DMS53 treated with DMSO at 0.1 percent for 48 hours (cell line): ENCODE data around the gene CLEC11A.

Source experiments
- DNase-seq: peaks from one replicate; lab custom pipeline; 2025; ENCODE audit not compliant: unreplicated experiment; lab: John Stamatoyannopoulos, UW

CLEC11A gene

DNA sequence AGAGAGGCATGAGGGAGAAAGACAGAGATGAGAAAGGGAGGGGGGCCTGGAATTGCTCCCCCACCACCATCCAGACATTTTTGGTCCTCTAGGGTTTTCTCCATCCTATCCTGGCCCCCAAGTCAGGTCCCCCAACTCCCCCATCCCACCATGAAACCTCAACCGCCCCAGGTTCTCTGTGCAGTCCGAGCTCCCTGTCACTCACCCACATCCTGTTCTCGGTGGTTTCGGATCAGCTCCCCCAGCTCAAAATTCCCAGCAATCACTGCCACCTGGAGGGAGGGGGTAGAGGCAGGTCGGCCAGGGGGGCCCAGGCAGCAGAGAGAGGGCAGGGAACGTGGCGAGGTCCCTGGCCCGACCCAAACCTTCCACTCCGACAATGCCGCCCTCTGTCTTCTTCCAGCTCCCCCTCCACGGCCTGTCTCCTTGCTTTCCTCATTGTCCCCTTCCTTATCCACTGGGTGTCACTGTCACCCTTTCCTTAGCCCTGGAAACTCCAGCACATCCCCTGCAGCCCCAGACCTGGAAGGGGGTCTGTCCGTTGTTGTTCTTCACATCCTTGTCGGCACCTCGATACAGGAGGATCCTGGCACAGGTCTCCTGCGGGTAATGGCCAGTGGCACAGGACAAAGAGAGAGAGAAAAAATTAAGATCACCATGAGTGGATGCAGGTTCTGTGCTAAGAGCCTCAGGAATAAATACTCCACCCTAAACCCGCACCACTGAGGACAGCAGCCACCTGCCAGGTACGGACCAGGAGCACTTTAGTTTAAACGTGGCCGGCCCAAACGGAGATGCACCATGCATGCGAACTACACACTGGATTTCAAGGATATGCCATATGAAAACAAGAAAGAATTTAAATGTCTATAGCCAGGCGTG is 19.0 kb upstream of the CLEC11A start:
- no peak for DNase-seq

DNA sequence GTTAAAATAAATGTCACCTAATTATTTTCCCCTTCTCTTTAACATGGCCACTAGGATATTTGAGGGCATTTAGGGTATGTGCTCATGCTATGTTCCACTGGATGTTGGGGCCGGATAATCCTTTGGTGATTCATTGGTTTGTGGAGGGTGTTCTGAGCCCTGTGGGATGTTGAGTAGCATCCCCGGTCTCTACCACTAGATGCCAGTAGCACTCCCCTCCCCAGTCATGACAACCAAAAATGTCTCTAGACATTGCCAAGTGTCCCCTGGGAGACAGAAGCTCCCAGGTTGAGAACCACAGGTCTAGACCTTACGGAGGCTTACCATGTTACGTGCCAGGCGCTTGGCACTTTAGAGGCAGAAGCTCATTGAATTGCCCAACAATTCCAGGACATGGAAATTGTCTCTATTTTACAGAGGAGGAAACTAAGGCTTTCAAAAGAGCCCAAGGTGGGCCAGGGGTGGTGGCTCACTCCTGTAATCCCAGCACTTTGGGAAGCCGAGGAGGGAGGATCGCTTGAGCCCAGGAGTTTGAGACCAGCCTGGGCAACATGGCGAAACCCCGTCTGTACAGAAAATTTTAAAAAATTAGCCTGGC is 17.6 kb upstream of the CLEC11A start:
- no peak for DNase-seq

- no peak for DNase-seq
Observed at GRCh38 chr19:50706387-50706786, 16.8 kb upstream of the CLEC11A start.

DNA sequence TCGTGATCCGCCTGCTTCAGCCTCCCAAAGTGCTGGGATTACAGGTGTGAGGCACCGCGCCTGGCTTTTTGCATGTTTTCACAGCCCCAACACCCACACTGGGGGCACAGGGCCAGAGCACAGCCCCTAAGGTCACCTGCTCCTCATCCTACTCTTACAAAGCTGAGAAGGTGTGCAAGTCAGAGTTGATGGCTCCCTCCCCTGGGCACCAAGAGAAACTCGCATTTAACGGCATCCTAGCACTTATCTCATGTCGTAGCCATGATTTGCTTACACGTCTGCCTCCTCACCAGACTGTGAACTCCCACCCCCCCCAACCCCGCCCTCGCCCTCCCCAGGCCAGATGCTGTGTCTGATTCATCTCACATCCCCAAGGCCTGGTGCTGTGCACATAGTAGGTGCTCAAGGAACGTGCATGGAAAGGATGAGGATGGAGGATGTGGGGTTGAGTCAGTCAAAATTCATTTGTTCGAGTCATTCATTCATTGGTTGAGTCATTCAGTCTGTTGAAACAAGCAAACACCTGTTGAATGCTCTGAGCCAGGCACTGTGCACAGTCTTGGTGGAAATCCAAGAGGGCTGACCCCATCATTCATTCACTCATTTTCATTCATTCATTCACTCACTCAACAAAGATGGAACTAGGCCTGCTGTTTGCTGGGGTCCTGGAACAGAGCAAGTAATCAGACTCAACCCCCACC is 14.8 kb upstream of the CLEC11A start:
- no peak for DNase-seq

- DNase-seq, result no peak
Observed at GRCh38 chr19:50710094-50710493, 13.1 kb upstream of the CLEC11A start.

- DNase-seq, result no peak
Observed at GRCh38 chr19:50710612-50711011, 12.6 kb upstream of the CLEC11A start.

GRCh38 chr19:50711196-50711595 is 12.0 kb upstream of the CLEC11A start:
- no peak for DNase-seq

DNA sequence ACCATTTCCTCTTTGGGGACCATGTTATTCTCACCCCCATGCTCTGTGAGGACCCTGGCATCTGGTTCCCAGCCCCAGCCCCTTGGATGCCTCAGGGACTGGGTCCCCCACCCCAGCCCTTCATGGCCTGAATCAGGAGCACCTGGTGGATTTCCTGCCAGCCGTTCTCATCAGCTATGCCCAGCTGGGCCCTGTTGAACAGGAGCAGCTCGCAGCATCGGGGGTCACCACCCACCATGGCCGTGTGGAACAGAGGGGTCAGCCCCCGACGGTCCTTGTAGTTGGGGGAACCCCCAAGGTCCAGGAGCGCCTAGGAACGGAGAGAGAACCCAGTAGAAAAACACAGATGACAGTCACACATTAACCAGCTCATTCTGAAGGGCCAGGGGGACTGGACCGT is 11.4 kb upstream of the CLEC11A start:
- no peak for DNase-seq

DNA sequence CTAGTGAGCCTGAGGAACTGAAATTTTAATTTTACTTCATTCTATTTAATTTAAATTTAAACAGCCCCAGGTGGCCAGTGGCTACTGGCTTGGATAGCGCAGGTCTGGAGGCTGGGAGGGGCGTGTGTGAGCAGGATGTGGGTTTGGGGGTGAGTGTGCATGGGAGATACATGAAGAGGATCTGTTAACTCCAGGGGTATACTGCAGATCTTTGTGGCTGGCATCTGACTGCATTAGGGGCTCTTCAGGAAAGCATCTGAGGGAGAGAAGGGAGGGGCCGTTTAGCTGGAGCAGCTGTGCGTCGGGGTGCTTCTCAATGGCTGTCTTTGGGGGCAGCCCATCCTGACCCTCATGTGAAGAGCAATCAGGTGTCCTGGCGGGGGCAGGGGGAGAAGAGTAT is 10.3 kb upstream of the CLEC11A start:
- DNase-seq, result no peak

DNA sequence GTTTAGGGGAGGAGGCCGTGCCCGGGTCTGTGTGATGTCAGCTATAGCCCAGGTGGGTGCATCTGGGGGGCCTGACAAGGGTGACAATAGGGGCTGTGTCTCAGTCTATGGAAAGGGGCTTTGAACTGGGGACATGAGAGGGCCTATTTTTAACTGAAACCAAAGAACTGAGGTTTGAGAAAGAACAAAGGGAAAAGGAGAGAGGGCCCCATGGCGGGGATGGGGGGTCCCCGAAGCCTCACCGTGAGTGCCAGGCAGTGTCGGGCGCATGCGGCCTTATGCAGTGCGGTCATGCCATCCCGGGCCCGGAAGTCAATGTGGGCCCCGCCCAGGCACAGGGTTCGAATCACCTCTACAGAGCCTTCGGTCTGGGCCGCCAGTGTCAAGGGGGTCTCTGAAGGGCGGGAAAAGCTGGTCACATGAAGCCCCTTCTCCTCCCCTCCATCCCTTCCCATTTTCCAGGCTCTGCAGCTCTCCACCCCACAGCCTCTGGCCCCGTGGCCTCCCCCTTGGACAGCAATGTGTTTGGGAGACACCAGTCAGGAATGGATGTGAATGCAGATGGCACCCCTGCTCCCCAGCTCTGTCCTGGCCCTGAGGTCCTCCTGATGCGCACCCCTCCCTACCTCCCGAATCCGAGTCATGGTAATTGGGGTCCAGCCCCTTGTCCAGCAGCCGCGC is 9.5 kb upstream of the CLEC11A start:
- DNase-seq, result no peak

- no peak for DNase-seq
Observed at GRCh38 chr19:50716178-50717025, 6.8 kb upstream of the CLEC11A start.

GRCh38 chr19:50717026-50717723 is 6.0 kb upstream of the CLEC11A start:
- no peak for DNase-seq

GRCh38 chr19:50717891-50718254 is 5.3 kb upstream of the CLEC11A start:
- no peak for DNase-seq

GRCh38 chr19:50718255-50719118 is 4.7 kb upstream of the CLEC11A start:
- no peak for DNase-seq

- no peak for DNase-seq
Observed at GRCh38 chr19:50719119-50719435, 4.1 kb upstream of the CLEC11A start.

GRCh38 chr19:50719566-50719965 is 3.6 kb upstream of the CLEC11A start, which contains the start of gene SHANK1:
Gene SHANK1, minus strand, starts transcription at chr19:50719802. Its CDS starts 2,883 bp downstream, at chr19:50716919.
- no peak for DNase-seq

GRCh38 chr19:50720181-50720920 is 2.8 kb upstream of the CLEC11A start:
- no peak for DNase-seq

DNA sequence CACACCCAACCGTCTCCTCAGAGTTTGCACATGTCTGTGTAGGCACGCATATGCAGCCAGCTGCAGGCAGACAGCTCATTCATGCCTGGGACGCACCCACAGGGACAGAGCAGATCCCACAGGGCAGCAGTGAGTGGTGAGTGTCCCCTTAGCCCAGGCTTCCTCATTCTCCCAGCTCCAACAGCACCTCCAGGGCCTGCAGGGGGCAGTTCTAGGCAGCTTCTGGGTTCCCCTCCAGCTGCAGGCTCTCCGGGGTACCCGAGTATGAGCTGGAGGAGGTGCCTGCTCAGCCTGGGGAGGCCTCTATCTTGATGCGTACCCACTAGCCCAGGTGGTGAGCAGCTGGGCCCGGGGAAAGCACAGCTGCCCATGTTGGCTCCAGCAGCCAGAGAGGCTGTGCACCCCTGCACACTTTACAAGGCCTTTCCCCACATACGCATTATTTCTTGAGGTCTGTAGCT is 2.2 kb upstream of the CLEC11A start:
- DNase-seq, result no peak
